Glomerular endothelial cell (primary cell): ENCODE measurements around the gene PPP6R1. TPM values are rescaled to one million over a fixed set of nuclear protein-coding genes. Genes with fewer than 3 reads are reported as not detected.

Source experiments
- DNase-seq: peaks from one replicate; pipeline ENCODE4 v3.0.0-alpha.2; 2011; ENCODE audit warnings: low read depth, low spot score; ENCODE audit errors: extremely low read depth
- total RNA-seq: library from RNA; depleted of rRNA; stranded (reverse); fragments of >200 nt; gene quantifications from 2 replicates; pipeline ENCODE4 v1.2.3, GENCODE V29; 2015

Gene PPP6R1
- total RNA-seq, 1 donor from 2014 or later: 66.3 TPM

- no peak for DNase-seq
Observed at GRCh38 chr19:55197528-55197927, 61.3 kb downstream of the PPP6R1 start.

DNA sequence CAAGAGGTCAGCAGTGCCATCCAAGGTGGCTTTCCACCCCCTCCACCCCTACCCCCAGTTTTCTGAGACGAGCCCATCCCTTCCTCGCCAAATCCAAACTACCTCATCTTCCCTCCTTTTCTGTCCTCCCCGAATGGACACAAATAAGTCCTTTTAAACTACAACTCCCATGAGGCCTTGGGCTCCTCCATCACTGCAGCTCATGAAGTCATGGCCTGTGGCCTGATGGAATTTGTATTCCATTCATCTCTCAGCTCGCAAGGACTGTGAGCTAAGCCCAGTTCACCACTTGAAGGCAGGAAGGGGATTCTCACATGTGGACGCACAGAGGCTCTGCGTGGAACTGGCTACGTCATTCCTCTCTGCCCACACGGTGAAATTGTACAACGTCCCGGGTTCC lies 62.0 kb downstream of the PPP6R1 start:
- DNase-seq: no peak

- DNase-seq: no peak
Observed at GRCh38 chr19:55193481-55193880, 65.3 kb downstream of the PPP6R1 start.

DNA sequence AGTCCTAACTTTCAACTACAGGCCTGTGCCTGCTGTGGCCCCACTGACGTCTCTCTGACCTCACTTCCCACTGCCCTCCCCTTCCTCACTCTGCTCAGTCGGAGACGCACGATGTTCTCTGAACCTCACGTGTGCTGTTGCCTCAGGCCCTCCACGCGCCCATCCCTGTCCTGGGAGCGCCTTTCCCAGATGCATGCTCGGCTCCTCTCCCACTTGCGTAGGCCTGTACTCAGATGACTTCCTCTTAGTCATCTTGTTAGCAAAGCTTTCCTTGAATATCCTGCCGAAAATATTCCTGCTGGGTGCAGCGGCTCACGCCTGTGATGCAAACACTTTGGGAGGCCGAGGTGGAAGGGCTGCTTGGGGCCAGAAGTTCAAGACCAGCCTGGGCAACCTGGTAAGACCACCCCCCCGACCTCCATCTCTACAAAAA lies 69.4 kb downstream of the PPP6R1 start:
- DNase-seq: peak; percentile 81

DNA sequence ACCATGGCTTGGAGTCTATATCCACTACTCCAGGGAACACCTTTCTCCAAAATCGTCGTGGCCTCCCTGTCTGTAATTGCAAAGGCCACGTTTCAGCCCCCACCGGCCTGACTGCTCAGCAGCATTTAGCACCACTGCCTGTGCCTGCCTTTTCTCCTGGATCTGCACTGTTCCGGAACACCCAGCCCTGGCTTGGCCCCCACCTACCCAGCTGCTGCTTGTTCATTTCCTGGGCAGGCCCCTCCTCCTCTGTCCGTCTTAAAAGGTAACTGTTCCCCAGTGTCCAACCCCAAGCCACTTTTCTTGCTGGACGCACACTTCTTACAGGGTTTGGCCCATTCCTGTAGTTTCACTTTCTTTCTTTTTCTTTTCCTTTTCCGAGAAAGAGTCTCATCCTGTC lies 70.2 kb downstream of the PPP6R1 start:
- no peak for DNase-seq

GRCh38 chr19:55186080-55186479 lies 72.7 kb downstream of the PPP6R1 start:
- DNase-seq: no peak

DNA sequence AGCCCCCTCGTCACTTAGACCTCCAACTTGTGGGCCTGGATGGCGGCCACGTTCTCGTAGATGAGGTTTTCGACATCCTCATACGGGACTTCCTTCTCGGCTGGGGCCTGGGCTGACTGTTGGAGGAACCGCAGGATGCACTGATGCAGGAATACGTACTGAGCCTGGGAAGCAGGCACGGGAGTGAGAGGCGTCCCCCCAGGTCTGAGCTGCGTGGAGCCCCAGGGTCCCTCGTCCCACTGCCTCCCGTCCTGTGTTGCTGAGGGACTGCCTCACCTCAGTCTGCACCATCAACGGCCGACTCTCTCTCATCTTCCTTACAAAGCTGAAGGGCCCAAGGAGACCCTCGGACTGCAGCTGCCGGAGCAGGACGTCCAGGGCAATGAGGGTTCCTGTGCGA lies 77.1 kb downstream of the PPP6R1 start:
- DNase-seq: no peak

Other genes with a start within 250 kb of the PPP6R1 start
- gene GP6, start 220.8 kb downstream of the PPP6R1 start, total RNA-seq: not detected in 2 replicates
- 7.5 and 13.1 TPM in 2 replicates for gene RDH13, start 195.9 kb downstream of the PPP6R1 start, total RNA-seq
- gene EPS8L1, start 183.1 kb downstream of the PPP6R1 start, total RNA-seq: 10.6 and 20.4 TPM in 2 replicates
- 108 and 137 TPM in 2 replicates for gene PPP1R12C, start 141.4 kb downstream of the PPP6R1 start, total RNA-seq
- 1.5 TPM in 1 of 2 replicates, not detected in the other for gene TNNT1, start 109.8 kb downstream of the PPP6R1 start, total RNA-seq
- gene TNNI3, start 101.3 kb downstream of the PPP6R1 start, total RNA-seq: not detected in 2 replicates
- 1.6 and 1.7 TPM in 2 replicates for gene DNAAF3, start 92.4 kb downstream of the PPP6R1 start, total RNA-seq
- gene SYT5, start 78.7 kb downstream of the PPP6R1 start, total RNA-seq: 0.06 and 0.92 TPM in 2 replicates
- gene PTPRH, start 49.5 kb downstream of the PPP6R1 start, total RNA-seq: 0.29 and 1.8 TPM in 2 replicates
- gene TMEM86B, start 30.3 kb downstream of the PPP6R1 start, total RNA-seq: 1.5 and 2.8 TPM in 2 replicates
- gene HSPBP1, start 21.1 kb upstream of the PPP6R1 start, total RNA-seq: 30.5 and 36.0 TPM in 2 replicates
- 1.2 and 3.0 TPM in 2 replicates for gene BRSK1, start 25.0 kb upstream of the PPP6R1 start, total RNA-seq
- gene TMEM150B, start 66.3 kb upstream of the PPP6R1 start, total RNA-seq: not detected in 2 replicates
- gene KMT5C, start 80.9 kb upstream of the PPP6R1 start, total RNA-seq: 8.0 and 12.8 TPM in 2 replicates
- not detected in 2 replicates for gene COX6B2, start 95.7 kb upstream of the PPP6R1 start, total RNA-seq
- not detected in 2 replicates for gene GARIN5B, start 104.2 kb upstream of the PPP6R1 start, total RNA-seq
- 3.1 and 6.8 TPM in 2 replicates for gene IL11, start 111.4 kb upstream of the PPP6R1 start, total RNA-seq
- gene TMEM190, start 117.8 kb upstream of the PPP6R1 start, total RNA-seq: not detected in 2 replicates
- gene TMEM238, start 125.3 kb upstream of the PPP6R1 start, total RNA-seq: 0.58 and 1.3 TPM in 2 replicates
- gene RPL28, start 126.9 kb upstream of the PPP6R1 start, total RNA-seq: 597 and 618 TPM in 2 replicates
- gene UBE2S, start 148.8 kb upstream of the PPP6R1 start, total RNA-seq: 64.2 and 82.3 TPM in 2 replicates
- not detected in 2 replicates for gene SHISA7, start 184.3 kb upstream of the PPP6R1 start, total RNA-seq
- 52.1 and 73.1 TPM in 2 replicates for gene ISOC2, start 202.6 kb upstream of the PPP6R1 start, total RNA-seq
- not detected in 2 replicates for gene C19orf85, start 205.7 kb upstream of the PPP6R1 start, total RNA-seq
- gene ZNF628, start 217.6 kb upstream of the PPP6R1 start, total RNA-seq: 3.8 and 10.1 TPM in 2 replicates
- gene NAT14, start 226.2 kb upstream of the PPP6R1 start, total RNA-seq: 26.4 and 42.5 TPM in 2 replicates
- 2.4 and 2.9 TPM in 2 replicates for gene SSC5D, start 229.4 kb upstream of the PPP6R1 start, total RNA-seq